RPMI8226 (cell line): ENCODE data around the gene FSD2.
A peak's percentile ranks its signal among the peaks of the same experiment; 100 is the strongest.
"Not testable (repeated sequence)": the region's sequence is repeated elsewhere in the genome, so short reads cannot be mapped to it uniquely, and the experiment has no call there.

ENCODE experiments used
- DNase-seq: peaks from one replicate; pipeline ENCODE4 v3.0.0-alpha.2; 2015

FSD2 gene

GRCh38 chr15:82726816-82727215 lies 79.1 kb downstream of the FSD2 start:
- no peak for DNase-seq

GRCh38 chr15:82715003-82715402 lies 90.9 kb downstream of the FSD2 start:
- DNase-seq: no peak

- DNase-seq: no peak
These were observed 91.9 kb downstream of the FSD2 start for GRCh38 chr15:82714016-82714415.

GRCh38 chr15:82712036-82712435 lies 93.8 kb downstream of the FSD2 start:
- DNase-seq: no peak

GRCh38 chr15:82710926-82711490 lies 94.9 kb downstream of the FSD2 start:
- no peak for DNase-seq

- DNase-seq: no peak
These were observed 95.7 kb downstream of the FSD2 start for GRCh38 chr15:82710208-82710555.

GRCh38 chr15:82709421-82710207 lies 96.3 kb downstream of the FSD2 start, which contains the start of gene AP3B2:
Gene AP3B2 (minus strand): TSS chr15:82709875. CDS start chr15:82709706, 169 bp downstream.
- peak; percentile 67 for DNase-seq

GRCh38 chr15:82709081-82709420 lies 96.8 kb downstream of the FSD2 start:
- DNase-seq: no peak

GRCh38 chr15:82705856-82706255 lies 100.0 kb downstream of the FSD2 start:
- DNase-seq: not testable (repeated sequence)
